ENCODE results near the gene RXFP4. TPM values are rescaled to one million over a fixed set of nuclear protein-coding genes. Genes with fewer than 3 reads are reported as not detected.

Gene RXFP4
- total and polyA plus RNA-seq, 2 of the 13 experiments (the other 11 are each of a cell fraction or from before 2014, with no cell fraction given): 0.38 to 1.4 TPM

- peak; percentile 96 for TF ChIP-seq GMEB2 (CRISPR knock-in tag; IDR thresholded peaks at IDR 0.05; ENCODE audit: low read depth)
- TF ChIP-seq, protein P1, sequence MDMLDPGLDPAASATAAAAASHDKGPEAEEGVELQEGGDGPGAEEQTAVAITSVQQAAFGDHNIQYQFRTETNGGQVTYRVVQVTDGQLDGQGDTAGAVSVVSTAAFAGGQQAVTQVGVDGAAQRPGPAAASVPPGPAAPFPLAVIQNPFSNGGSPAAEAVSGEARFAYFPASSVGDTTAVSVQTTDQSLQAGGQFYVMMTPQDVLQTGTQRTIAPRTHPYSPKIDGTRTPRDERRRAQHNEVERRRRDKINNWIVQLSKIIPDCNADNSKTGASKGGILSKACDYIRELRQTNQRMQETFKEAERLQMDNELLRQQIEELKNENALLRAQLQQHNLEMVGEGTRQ (IDR thresholded peaks at IDR 0.05; ENCODE audit: low read depth, low read length): no peak
- TF ChIP-seq, protein P1 (CRISPR knock-in tag; IDR thresholded peaks at IDR 0.05; ENCODE audit: borderline replicate concordance): no peak
- TF ChIP-seq, protein P2, sequence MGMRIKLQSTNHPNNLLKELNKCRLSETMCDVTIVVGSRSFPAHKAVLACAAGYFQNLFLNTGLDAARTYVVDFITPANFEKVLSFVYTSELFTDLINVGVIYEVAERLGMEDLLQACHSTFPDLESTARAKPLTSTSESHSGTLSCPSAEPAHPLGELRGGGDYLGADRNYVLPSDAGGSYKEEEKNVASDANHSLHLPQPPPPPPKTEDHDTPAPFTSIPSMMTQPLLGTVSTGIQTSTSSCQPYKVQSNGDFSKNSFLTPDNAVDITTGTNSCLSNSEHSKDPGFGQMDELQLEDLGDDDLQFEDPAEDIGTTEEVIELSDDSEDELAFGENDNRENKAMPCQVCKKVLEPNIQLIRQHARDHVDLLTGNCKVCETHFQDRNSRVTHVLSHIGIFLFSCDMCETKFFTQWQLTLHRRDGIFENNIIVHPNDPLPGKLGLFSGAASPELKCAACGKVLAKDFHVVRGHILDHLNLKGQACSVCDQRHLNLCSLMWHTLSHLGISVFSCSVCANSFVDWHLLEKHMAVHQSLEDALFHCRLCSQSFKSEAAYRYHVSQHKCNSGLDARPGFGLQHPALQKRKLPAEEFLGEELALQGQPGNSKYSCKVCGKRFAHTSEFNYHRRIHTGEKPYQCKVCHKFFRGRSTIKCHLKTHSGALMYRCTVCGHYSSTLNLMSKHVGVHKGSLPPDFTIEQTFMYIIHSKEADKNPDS (CRISPR knock-in tag; IDR thresholded peaks at IDR 0.05): no peak
- TF ChIP-seq MED8 (CRISPR knock-in tag; IDR thresholded peaks at IDR 0.05; ENCODE audit: insufficient replicate concordance): peak; percentile 45
- TF ChIP-seq JARID2 (CRISPR knock-in tag; IDR thresholded peaks at IDR 0.05; ENCODE audit: insufficient replicate concordance): no peak
- TF ChIP-seq, protein P3, sequence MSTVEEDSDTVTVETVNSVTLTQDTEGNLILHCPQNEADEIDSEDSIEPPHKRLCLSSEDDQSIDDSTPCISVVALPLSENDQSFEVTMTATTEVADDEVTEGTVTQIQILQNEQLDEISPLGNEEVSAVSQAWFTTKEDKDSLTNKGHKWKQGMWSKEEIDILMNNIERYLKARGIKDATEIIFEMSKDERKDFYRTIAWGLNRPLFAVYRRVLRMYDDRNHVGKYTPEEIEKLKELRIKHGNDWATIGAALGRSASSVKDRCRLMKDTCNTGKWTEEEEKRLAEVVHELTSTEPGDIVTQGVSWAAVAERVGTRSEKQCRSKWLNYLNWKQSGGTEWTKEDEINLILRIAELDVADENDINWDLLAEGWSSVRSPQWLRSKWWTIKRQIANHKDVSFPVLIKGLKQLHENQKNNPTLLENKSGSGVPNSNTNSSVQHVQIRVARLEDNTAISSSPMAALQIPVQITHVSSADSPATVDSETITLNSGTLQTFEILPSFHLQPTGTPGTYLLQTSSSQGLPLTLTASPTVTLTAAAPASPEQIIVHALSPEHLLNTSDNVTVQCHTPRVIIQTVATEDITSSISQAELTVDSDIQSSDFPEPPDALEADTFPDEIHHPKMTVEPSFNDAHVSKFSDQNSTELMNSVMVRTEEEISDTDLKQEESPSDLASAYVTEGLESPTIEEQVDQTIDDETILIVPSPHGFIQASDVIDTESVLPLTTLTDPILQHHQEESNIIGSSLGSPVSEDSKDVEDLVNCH (CRISPR knock-in tag; IDR thresholded peaks at IDR 0.05): no peak
- peak; percentile 31; the same call in 1 of the 2 replicates for TF ChIP-seq ZNF335 (CRISPR knock-in tag; IDR thresholded peaks at IDR 0.05)
- TF ChIP-seq RBM22 (optimal IDR thresholded peaks at IDR 0.05; ENCODE audit: low read length): no peak
- no peak for TF ChIP-seq ATF5 (CRISPR knock-in tag; IDR thresholded peaks at IDR 0.05; ENCODE audit: low read depth)
- TF ChIP-seq ZNF724P (CRISPR knock-in tag; IDR thresholded peaks at IDR 0.05; ENCODE audit: borderline replicate concordance): no peak
- no peak for TF ChIP-seq ZFP36L2 (CRISPR knock-in tag; IDR thresholded peaks at IDR 0.05)
- no peak for TF ChIP-seq FLYWCH1 (CRISPR knock-in tag; IDR thresholded peaks at IDR 0.05)
- TF ChIP-seq PRDM10 (CRISPR knock-in tag; IDR thresholded peaks at IDR 0.05; ENCODE audit: low read depth): no peak
- no peak for TF ChIP-seq ZNF292 (CRISPR knock-in tag; IDR thresholded peaks at IDR 0.05; ENCODE audit: borderline replicate concordance, low read depth)
Observed at GRCh38 chr1:155934097-155934935, 7.1 kb upstream of the RXFP4 start, which contains the start of gene KHDC4 (continued).

Measured in HepG2 (cell line).